ENCODE data around the gene PANX1.

PANX1 gene

GRCh38 chr11:94186342-94187203 lies 57.9 kb downstream of the PANX1 start:
- no peak for FAIRE-seq

- FAIRE-seq = no peak
Measured at GRCh38 chr11:94193288-94193687, 64.6 kb downstream of the PANX1 start.

GRCh38 chr11:94194712-94195111 lies 66.1 kb downstream of the PANX1 start:
- no peak for FAIRE-seq

- no peak for FAIRE-seq
Measured at GRCh38 chr11:94196363-94196762, 67.7 kb downstream of the PANX1 start.

GRCh38 chr11:94198718-94199117 lies 70.1 kb downstream of the PANX1 start:
- FAIRE-seq = no peak

- no peak for FAIRE-seq
Measured at GRCh38 chr11:94199136-94200130, 70.8 kb downstream of the PANX1 start.

GRCh38 chr11:94201004-94201465 lies 72.4 kb downstream of the PANX1 start:
- no peak for FAIRE-seq

- FAIRE-seq = no peak
Measured at GRCh38 chr11:94203070-94203469, 74.4 kb downstream of the PANX1 start.

- FAIRE-seq = no peak
Measured at GRCh38 chr11:94211261-94211830, 82.7 kb downstream of the PANX1 start.

GRCh38 chr11:94212898-94213297 lies 84.3 kb downstream of the PANX1 start:
- no peak for FAIRE-seq

- no peak for FAIRE-seq
Measured at GRCh38 chr11:94217705-94218104, 89.1 kb downstream of the PANX1 start.

- FAIRE-seq = no peak
Measured at GRCh38 chr11:94218372-94218771, 89.7 kb downstream of the PANX1 start.

GRCh38 chr11:94219771-94220170 lies 91.1 kb downstream of the PANX1 start:
- no peak for FAIRE-seq

- no peak for FAIRE-seq
Measured at GRCh38 chr11:94224078-94224477, 95.4 kb downstream of the PANX1 start.
